ENCODE measurements around the gene ATG7. TPM values are rescaled to one million over a fixed set of nuclear protein-coding genes. Genes with fewer than 3 reads are reported as not detected.
"Not testable (repeated sequence)": the region's sequence is repeated elsewhere in the genome, so short reads cannot be mapped to it uniquely, and the experiment has no call there.

Gene ATG7
- total RNA-seq, 2 experiments from 2014 or later, result 21.7 to 28.4 TPM

GRCh38 chr3:11522953-11523571 lies 250.9 kb downstream of the ATG7 start:
- no TSS peak for BruUV-seq (replicated peaks)
- Histone ChIP-seq H2AFZ (ENCODE audit: low read length) (no peak overlapping the region), H3K79me2 (ENCODE audit: insufficient read depth, low read depth, low read length) (no peaks in the 10 kb centered on the region), H3K36me3 (ENCODE audit: insufficient read depth, low read length) (no peaks in the 10 kb centered on the region), H4K20me1 (ENCODE audit: insufficient read depth, low read length) (no peaks in the 10 kb centered on the region), H3K9me2 (ENCODE audit: insufficient read depth, low read length) (no peaks in the 10 kb centered on the region), H3K4me1 (ENCODE audit: insufficient read depth, low read length, poor library complexity, severe bottlenecking) (no peaks in the 10 kb centered on the region), H3K27ac (ENCODE audit: low read depth, low read length, poor library complexity, severe bottlenecking) (no peak overlapping the region), H3K9me3 (ENCODE audit: low read length) (peaks cover 5% of the 10 kb centered on the region; the same call in 1 of the 2 replicates), H3K4me2 (ENCODE audit: low read length) (no peak overlapping the region), H3K4me3 (ENCODE audit: low read depth, low read length, poor library complexity, severe bottlenecking) (no peak overlapping the region)
- POLR2A ChIA-PET, result interaction anchor here (0.6 kb wide), 1 partner anchor 155 kb away, joined by 7 read pairs; no protein-coding TSS in a partner anchor
- CTCF ChIA-PET (ENCODE audit: unreplicated experiment), result no interaction called here
- intact Hi-C loops (cut with micrococcal nuclease; ENCODE audit: unreplicated experiment), result no loop called here
- no peak for TF ChIP-seq CTCF (conservative IDR thresholded peaks at IDR 0.05; ENCODE audit: low read length)
- TF ChIP-seq EZH2phosphoT487 (IDR thresholded peaks at IDR 0.05; ENCODE audit: borderline replicate concordance, low read depth, low read length), result no peak
- no peak for DNase-seq (ENCODE audit: low spot score)

- H3K4me2 ChIP-seq (ENCODE audit: low read length), result no peak overlapping the region
- H3K9me3 ChIP-seq (ENCODE audit: low read length), result peaks cover 5% of the 10 kb centered on the region; the same call in 1 of the 2 replicates
- no peaks in the 10 kb centered on the region for H3K79me2 ChIP-seq (ENCODE audit: insufficient read depth, low read depth, low read length)
- no peak overlapping the region for H3K4me3 ChIP-seq (ENCODE audit: low read depth, low read length, poor library complexity, severe bottlenecking)
- H3K36me3 ChIP-seq (ENCODE audit: insufficient read depth, low read length), result no peaks in the 10 kb centered on the region
- H4K20me1 ChIP-seq (ENCODE audit: insufficient read depth, low read length), result no peaks in the 10 kb centered on the region
- H3K9me2 ChIP-seq (ENCODE audit: insufficient read depth, low read length), result no peaks in the 10 kb centered on the region
- H3K4me1 ChIP-seq (ENCODE audit: insufficient read depth, low read length, poor library complexity, severe bottlenecking), result no peaks in the 10 kb centered on the region
- no peak for DNase-seq (ENCODE audit: low spot score)
- no peak overlapping the region for H2AFZ ChIP-seq (ENCODE audit: low read length)
- TF ChIP-seq EZH2phosphoT487 (IDR thresholded peaks at IDR 0.05; ENCODE audit: borderline replicate concordance, low read depth, low read length) (no peak), CTCF (conservative IDR thresholded peaks at IDR 0.05; ENCODE audit: low read length) (no peak)
- no peak overlapping the region for H3K27ac ChIP-seq (ENCODE audit: low read depth, low read length, poor library complexity, severe bottlenecking)
- ChIA-PET CTCF (ENCODE audit: unreplicated experiment) (no interaction called here), POLR2A (interaction anchor here (0.6 kb wide), 2 partner anchors 83 to 156 kb away, joined by 7 to 8 read pairs; no protein-coding TSS in a partner anchor)
- intact Hi-C loops (cut with micrococcal nuclease; ENCODE audit: unreplicated experiment), result no loop called here
- no TSS peak for BruUV-seq (replicated peaks)
These were observed 251.4 kb downstream of the ATG7 start for GRCh38 chr3:11523572-11524101.

DNA sequence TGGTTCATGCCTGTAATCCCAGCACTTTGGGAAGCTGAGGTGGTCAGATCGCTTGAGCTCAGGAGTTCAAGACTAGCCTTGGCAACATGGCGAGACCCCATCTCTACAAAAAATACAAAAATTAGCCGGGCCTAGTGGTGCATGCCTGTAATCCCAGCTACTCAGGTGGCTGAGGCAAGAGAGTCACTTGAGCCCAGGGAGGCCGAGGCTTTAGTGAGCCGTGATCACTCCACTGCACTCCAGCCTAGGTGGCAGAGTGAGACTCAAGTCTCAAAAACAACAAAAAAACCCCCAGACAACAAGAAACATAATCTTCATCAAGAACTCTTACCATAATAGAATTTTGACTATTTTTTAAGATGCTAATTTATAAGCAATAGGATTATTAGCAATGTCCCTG lies 253.9 kb downstream of the ATG7 start:
- BruUV-seq (replicated peaks); CTCF ChIA-PET (ENCODE audit: unreplicated experiment); H3K4me3 ChIP-seq (ENCODE audit: low read depth, low read length, poor library complexity, severe bottlenecking); H3K9me3 ChIP-seq (ENCODE audit: low read length); H3K36me3 ChIP-seq (ENCODE audit: insufficient read depth, low read length); DNase-seq (ENCODE audit: low spot score); intact Hi-C loops (cut with micrococcal nuclease; ENCODE audit: unreplicated experiment); H3K27ac ChIP-seq (ENCODE audit: low read depth, low read length, poor library complexity, severe bottlenecking); H3K9me2 ChIP-seq (ENCODE audit: insufficient read depth, low read length); H3K79me2 ChIP-seq (ENCODE audit: insufficient read depth, low read depth, low read length); H2AFZ ChIP-seq (ENCODE audit: low read length); H3K4me2 ChIP-seq (ENCODE audit: low read length); H3K4me1 ChIP-seq (ENCODE audit: insufficient read depth, low read length, poor library complexity, severe bottlenecking); H4K20me1 ChIP-seq (ENCODE audit: insufficient read depth, low read length): not testable (repeated sequence)
- POLR2A ChIA-PET, result interaction anchor here (0.6 kb wide), 1 partner anchor 15 kb away, joined by 5 read pairs; no protein-coding TSS in a partner anchor

Measured in OCI-LY7 (cell line).